Ascending aorta (tissue), 2 donors: ENCODE results near the gene AGBL3. TPM values are rescaled to one million over a fixed set of nuclear protein-coding genes. Genes with fewer than 3 reads are reported as not detected.

Source experiments
- DNase-seq, 2 donors: peaks; one replicate each; pipeline ENCODE4 v3.0.0-alpha.2; 2019; ENCODE audit warnings: low spot score in 2 of 2
- H3K27ac ChIP-seq, 2 donors: fragments of 200-600 bp; sonication (generic); one replicate each; pipeline ENCODE4 v1.5.1; 2016 to 2017; ENCODE audit warnings: mild to moderate bottlenecking in 1 of 2
- H3K27me3 ChIP-seq: fragments of 200-600 bp; sonication (generic); one replicate; pipeline ENCODE4 v1.5.1; 2017
- H3K36me3 ChIP-seq, 2 donors: fragments of 200-600 bp; sonication (generic); one replicate each; pipeline ENCODE4 v1.5.1; 2016
- H3K4me1 ChIP-seq, 2 donors: fragments of 200-600 bp; sonication (generic); one replicate each; pipeline ENCODE4 v1.5.1; 2016 to 2017; ENCODE audit warnings: mild to moderate bottlenecking in 1 of 2
- H3K4me3 ChIP-seq, 2 donors: fragments of 200-600 bp; sonication (generic); one replicate each; pipeline ENCODE4 v1.5.1; 2016 to 2017; ENCODE audit warnings: mild to moderate bottlenecking in 1 of 2
- H3K9me3 ChIP-seq, 2 donors: fragments of 200-600 bp; sonication (generic); one replicate each; pipeline ENCODE4 v1.5.1; 2016
- intact Hi-C: fragments of 100-400 bp; cut with DNase I; formaldehyde crosslinking; loops from one replicate; pipeline ENCODE4 v1.15.1; 2023
- total RNA-seq: library from RNA; depleted of rRNA; stranded (reverse); fragments of >200 nt; gene quantifications from one replicate; pipeline ENCODE4 v1.1.0, GENCODE V29; 2016
- TF ChIP-seq, protein P1 (sequence below), 3 experiments: fragments of 200-600 bp in 2 of 3; fragments of 450-650 bp in 1 of 3; sonication (generic) in 2 of 3; IDR thresholded peaks; one replicate each; pipeline ENCODE4 v1.5.1; 2016 to 2019; ENCODE audit warnings: antibody characterized with exemption in 3 of 3, mild to moderate bottlenecking in 1 of 3, moderate library complexity in 1 of 3

Gene AGBL3
- total RNA-seq, 1 donor from 2014 or later = 2.8 TPM

DNA sequence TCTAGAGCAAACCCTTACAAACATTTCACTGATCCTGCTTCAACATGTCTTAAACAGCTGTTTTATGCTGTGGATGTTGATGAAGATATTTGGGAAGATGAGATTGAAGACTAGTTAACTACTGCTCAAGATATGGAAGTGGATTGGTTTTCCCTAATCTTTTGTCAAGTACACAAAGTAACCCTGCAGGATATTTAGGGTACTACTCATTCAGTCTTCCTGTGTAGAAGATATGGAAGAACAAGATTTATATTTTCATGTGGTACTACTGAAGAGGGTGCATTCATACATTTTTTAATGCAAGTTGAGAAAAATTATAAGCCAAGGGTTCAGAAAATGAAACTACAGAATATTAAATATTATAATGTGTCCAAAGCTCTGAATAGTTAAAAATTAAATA is 143.3 kb downstream of the AGBL3 start:
- H3K27me3 ChIP-seq = no peaks in the 10 kb centered on the region
- no peaks in the 10 kb centered on the region for H3K36me3 ChIP-seq
- intact Hi-C loops = no loop called here
- no peak for DNase-seq
- H3K4me3 ChIP-seq = no peak overlapping the region
- no peak overlapping the region for H3K27ac ChIP-seq
- H3K9me3 ChIP-seq = peaks cover 0 to 9% of the 10 kb centered on the region in 2 donors
- TF ChIP-seq, protein P1, sequence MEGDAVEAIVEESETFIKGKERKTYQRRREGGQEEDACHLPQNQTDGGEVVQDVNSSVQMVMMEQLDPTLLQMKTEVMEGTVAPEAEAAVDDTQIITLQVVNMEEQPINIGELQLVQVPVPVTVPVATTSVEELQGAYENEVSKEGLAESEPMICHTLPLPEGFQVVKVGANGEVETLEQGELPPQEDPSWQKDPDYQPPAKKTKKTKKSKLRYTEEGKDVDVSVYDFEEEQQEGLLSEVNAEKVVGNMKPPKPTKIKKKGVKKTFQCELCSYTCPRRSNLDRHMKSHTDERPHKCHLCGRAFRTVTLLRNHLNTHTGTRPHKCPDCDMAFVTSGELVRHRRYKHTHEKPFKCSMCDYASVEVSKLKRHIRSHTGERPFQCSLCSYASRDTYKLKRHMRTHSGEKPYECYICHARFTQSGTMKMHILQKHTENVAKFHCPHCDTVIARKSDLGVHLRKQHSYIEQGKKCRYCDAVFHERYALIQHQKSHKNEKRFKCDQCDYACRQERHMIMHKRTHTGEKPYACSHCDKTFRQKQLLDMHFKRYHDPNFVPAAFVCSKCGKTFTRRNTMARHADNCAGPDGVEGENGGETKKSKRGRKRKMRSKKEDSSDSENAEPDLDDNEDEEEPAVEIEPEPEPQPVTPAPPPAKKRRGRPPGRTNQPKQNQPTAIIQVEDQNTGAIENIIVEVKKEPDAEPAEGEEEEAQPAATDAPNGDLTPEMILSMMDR (IDR thresholded peaks at IDR 0.05) = no peak
- no peaks in the 10 kb centered on the region for H3K4me1 ChIP-seq

DNA sequence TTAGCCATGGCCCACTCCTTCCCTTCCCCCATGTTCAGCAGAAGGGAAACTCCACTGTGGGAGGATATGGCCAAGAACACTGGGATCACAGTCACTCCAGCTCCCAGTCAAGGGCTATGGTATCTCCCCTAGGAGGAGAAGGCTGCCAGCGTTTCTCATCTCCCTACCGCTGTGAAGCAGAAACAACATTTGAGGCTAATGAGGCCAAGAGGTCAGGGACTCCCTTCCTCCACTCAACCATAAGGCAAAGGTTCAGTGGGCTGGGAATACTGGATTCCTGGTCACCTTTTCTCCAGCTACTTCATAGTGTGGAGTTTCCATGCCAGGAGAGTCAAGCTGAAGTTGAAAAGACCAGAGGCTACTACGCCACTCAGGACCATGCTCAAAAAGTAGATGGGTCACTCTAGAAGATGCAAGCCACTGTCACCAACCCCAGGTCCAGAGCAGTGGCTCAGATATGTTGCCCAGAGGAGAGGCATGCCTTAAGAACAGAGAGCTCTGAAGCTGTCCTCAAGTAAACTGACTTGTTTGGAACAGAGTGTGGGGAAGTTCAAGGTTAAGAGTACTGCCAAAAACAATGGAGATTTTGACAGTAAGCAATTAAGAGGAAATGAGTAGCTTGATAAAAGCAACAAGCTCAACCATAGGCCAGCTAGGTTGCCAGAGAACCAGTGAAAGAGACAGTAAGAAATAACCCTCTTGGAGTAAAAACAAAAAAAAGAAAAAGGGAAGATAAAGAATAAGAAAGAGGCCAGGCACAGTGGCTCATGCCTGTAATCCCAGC is 157.8 kb downstream of the AGBL3 start:
- H3K27me3 ChIP-seq = no peaks in the 10 kb centered on the region
- TF ChIP-seq, protein P1 (IDR thresholded peaks at IDR 0.05) = no peak
- no peaks in the 10 kb centered on the region for H3K9me3 ChIP-seq
- DNase-seq = no peak
- peaks cover 4 to 9% of the 10 kb centered on the region in 2 donors for H3K4me1 ChIP-seq
- intact Hi-C loops = no loop called here
- no peak overlapping the region for H3K4me3 ChIP-seq
- H3K36me3 ChIP-seq = no peaks in the 10 kb centered on the region
- peak overlapping the region; percentile 8 to 26 for H3K27ac ChIP-seq

DNA sequence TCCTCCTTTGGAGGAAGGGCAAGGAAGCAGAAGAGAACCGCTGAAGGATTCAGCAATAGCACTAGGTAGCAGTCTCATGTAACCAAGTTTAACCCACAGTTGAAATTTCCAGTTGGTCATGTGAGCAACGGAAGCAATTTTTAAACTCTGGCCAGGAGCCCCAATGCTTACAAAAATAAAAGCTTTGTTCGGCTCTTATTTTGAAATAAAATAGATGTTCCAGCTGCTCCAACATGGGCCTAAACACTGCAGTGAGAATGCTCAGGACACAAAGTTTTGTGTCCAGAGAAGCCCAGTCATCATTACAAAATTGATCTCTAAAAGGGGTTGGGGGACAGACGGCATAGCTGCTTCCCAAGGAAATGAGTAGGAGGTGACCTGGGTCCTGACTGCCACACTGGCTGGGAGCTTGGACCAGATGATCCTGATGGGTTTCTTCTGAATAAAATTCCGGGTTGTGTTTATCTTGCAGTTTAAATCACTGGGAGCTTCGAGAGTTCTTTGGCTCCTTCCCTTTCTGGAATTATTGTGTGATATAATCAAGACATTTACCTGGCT is 161.1 kb downstream of the AGBL3 start:
- intact Hi-C loops = loop anchor here (1.0 to 5.0 kb wide), 3 partner anchors 23 to 160 kb away; partner anchors contain the start of genes AGBL3, CYREN and WDR91
- Histone ChIP-seq H3K4me3 (peak overlapping the region; percentile 63 to 65), H3K4me1 (peaks cover 4 to 24% of the 10 kb centered on the region in 2 donors)

DNA sequence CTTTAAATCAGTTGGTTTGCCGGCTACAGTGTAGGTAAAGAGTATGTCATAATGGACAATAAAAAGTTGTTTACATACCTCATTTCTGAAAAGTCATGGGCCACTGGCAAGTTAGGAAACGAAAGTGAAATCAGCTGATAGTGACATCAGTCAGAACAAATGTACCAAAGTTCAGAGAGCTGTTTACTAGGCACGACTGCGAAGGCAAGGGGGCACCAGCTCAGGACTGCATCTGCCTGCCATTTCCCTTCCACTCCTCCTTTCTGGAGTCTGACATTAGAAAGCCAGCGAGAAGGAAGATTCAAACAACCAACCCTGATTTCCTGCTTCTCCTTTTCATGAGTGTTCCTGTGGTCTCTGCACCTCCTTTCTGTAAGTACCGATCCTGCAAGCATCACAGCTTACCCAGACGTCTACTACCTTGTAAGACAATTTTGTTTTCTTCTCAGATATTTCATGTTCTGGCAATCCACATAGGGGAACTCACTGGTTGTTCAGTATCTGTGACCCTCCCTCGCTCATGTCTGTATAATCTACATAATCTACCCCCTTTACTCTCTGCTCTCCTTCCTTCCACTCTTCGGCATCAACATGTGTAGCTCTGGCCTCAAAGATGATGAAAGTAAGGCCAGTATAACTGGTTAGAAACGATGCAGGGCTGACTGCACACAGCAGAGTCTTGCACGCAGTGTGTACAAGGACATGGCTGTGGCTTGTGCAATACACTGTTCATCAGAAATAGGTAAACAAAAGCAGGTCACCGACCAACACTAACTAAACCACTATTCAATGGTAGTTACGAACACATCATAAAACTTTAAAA is 161.8 kb downstream of the AGBL3 start, which contains the start of gene TMEM140:
Gene TMEM140, plus strand, starts transcription at position 174 of the 823 bp plus-strand sequence. CDS start 16,370 bp downstream, outside the sequence.
- TF ChIP-seq, protein P1 (IDR thresholded peaks at IDR 0.05) = peak in 1 of 3 experiments; percentile 7
- intact Hi-C loops = loop anchor here (1.0 to 5.0 kb wide), 3 partner anchors 22 to 161 kb away; partner anchors contain the start of genes AGBL3, CYREN and WDR91
- H3K27ac ChIP-seq = peak within 1 kb of the TSS; percentile 94
- no peaks in the 10 kb centered on the region for H3K9me3 ChIP-seq
- H3K27me3 ChIP-seq = no peaks in the 10 kb centered on the region
- DNase-seq = no peak
- H3K36me3 ChIP-seq = no peaks in the 10 kb centered on the region
- peak within 1 kb of the TSS; percentile 63 to 65 for H3K4me3 ChIP-seq
- peaks cover 4 to 24% of the 10 kb centered on the region in 2 donors for H3K4me1 ChIP-seq

More for the DNA sequence above, 161.1 kb downstream of the AGBL3 start:
- H3K27me3 ChIP-seq = no peaks in the 10 kb centered on the region
- peak overlapping the region; percentile 94 for H3K27ac ChIP-seq
- no peaks in the 10 kb centered on the region for H3K36me3 ChIP-seq
- H3K9me3 ChIP-seq = no peaks in the 10 kb centered on the region
- TF ChIP-seq, protein P1 (IDR thresholded peaks at IDR 0.05) = no peak
- no peak for DNase-seq

DNA sequence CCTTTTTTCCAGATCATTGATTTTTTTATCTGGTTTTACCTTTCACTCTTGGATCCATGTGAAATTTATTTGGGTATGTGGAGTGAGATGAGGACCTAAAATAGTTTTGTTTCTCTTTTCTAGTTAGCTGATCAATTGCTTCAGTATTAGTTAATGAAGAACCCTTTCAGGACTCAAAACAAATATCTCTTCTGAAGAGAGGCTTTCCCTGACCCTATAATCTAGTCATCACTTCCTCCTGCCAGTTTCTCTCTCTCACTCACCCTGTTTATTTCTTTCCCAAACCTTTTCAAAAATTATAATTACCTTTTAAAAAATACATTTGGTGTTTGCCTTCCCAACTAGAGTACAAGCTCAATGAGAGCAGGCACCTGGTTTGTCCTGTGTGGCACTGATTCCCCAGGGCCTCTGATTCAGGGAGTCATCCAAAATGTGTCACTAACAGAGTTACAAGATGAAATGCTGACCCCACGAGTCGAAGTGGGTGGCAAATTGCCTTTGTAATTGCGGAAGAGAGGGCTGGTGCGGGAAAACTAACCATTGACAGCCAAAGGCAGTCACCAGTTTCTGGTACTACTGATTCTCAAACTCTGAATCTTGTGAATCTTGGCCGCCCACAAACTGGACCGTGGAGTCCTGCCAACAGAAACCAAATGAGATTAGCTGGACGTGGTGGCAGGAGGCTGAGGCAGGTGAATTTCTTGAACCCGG is 163.9 kb downstream of the AGBL3 start:
- intact Hi-C loops = no loop called here
- no peaks in the 10 kb centered on the region for H3K36me3 ChIP-seq
- H3K27me3 ChIP-seq = no peaks in the 10 kb centered on the region
- peak overlapping the region; percentile 63 to 65 for H3K4me3 ChIP-seq
- peaks cover 4 to 24% of the 10 kb centered on the region in 2 donors for H3K4me1 ChIP-seq
- peak overlapping the region; percentile 66 to 94 for H3K27ac ChIP-seq
- TF ChIP-seq, protein P1 (IDR thresholded peaks at IDR 0.05) = no peak
- peaks cover 0 to 3% of the 10 kb centered on the region in 2 donors for H3K9me3 ChIP-seq
- DNase-seq = no peak
